Heart right ventricle (tissue), 16 donors: ENCODE data around the gene REN. TPM values are rescaled to one million over a fixed set of nuclear protein-coding genes. Genes with fewer than 3 reads are reported as not detected.

Source experiments
- ATAC-seq, 8 donors: fragments of 200-7000 bp; cut with Tn5 transposase; one replicate each; pipeline ENCODE4 v1.9.1; 2020; ENCODE audit warnings: mild to moderate bottlenecking in 8 of 8, moderate library complexity in 8 of 8, moderate number of reproducible peaks in 1 of 8
- DNase-seq, 2 donors: peaks; one replicate each; pipeline ENCODE4 v3.0.0-alpha.2; 2020
- H3K27ac ChIP-seq, 10 donors: fragments of 200-600 bp; sonication (generic) in 2 of 10; one replicate each; pipeline versions ENCODE4 v1.5.0 to v1.8.0; 2020 to 2022; ENCODE audit warnings: mild to moderate bottlenecking in 3 of 10
- H3K27me3 ChIP-seq, 7 donors: fragments of 200-600 bp; one replicate each; pipeline ENCODE4 v1.8.0; 2021 to 2022; ENCODE audit warnings: mild to moderate bottlenecking in 2 of 7
- H3K36me3 ChIP-seq, 9 donors: fragments of 200-600 bp; sonication (generic) in 1 of 9; one replicate each; pipeline versions ENCODE4 v1.5.0 to v1.8.0; 2020 to 2022; ENCODE audit warnings: mild to moderate bottlenecking in 2 of 9
- H3K4me1 ChIP-seq, 9 donors: fragments of 200-600 bp; sonication (generic) in 1 of 9; one replicate each; pipeline versions ENCODE4 v1.5.0 to v1.8.0; 2020 to 2022; ENCODE audit warnings: mild to moderate bottlenecking in 4 of 9
- H3K4me3 ChIP-seq, 10 donors: fragments of 200-600 bp; sonication (generic) in 2 of 10; one replicate each; pipeline versions ENCODE4 v1.5.0 to v1.8.0; 2020 to 2022; ENCODE audit warnings: mild to moderate bottlenecking in 7 of 10, moderate library complexity in 2 of 10
- H3K9me3 ChIP-seq, 11 donors: fragments of 200-600 bp in 10 of 11; sonication (generic) in 2 of 11; one replicate each; pipeline versions ENCODE4 v1.5.0 to v1.8.0; 2013 to 2022; ENCODE audit warnings: mild to moderate bottlenecking in 2 of 11, control low read depth in 1 of 11, moderate library complexity in 1 of 11
- CTCF ChIP-seq, 9 donors: fragments of 200-600 bp; sonication (generic) in 2 of 9; IDR thresholded peaks; one replicate each; pipeline versions ENCODE4 v1.5.0 to v1.8.0; 2021 to 2022; ENCODE audit warnings: antibody characterized with exemption in 9 of 9, mild to moderate bottlenecking in 5 of 9, moderate library complexity in 1 of 9
- WGBS, 2 donors: extraction: QIAGEN DNeasy Blood & Tissue Kit; methylation state at CpG; one replicate each; pipeline ENCODE4 v1.1.7; 2013; ENCODE audit warnings: inconsistent platforms in 1 of 2; 5-methylcytosine and 5-hydroxymethylcytosine counted together
- intact Hi-C, 10 donors: fragments of 100-400 bp; cut with DNase I; formaldehyde crosslinking; loops; one replicate each; pipeline versions ENCODE4 v1.11.1 to v1.14.2; 2022
- polyA plus RNA-seq, 2 donors: library from polyadenylated mRNA; stranded (reverse); fragments of 200-250 nt; gene quantifications; one replicate each; pipeline ENCODE4 v1.2.3, GENCODE V29; 2013
- total RNA-seq, 10 donors: library from RNA; stranded (reverse); fragmentation: NEBNext Ultra II Directional in 3 of 10; extraction: Animal tissue kit (Norgen Biotek cat#: 25700) in 3 of 10; gene quantifications; one replicate each; pipeline versions ENCODE4 v1.2.1 to v1.2.4, GENCODE V29; 2021 to 2023
- donor health status: Arrhythmogenic right ventricular cardiomyopathy.
- donor health status: ischemic (EF 13 %, LVEDD 7.1; RV severe dilation, severe dysfunction).
- donor health status: healthy with polysubstance abuse.
- donor health status: DM: no; HTN: yes; CAD: no.
- donor health status: DM: no; HTN: no; CAD: no.
- donor health status: ischemic (EF 25% LVEDD 6.9; RV normal size, moderate dysfunction).
- donor health status: ischemic (EF 25% LVEDD 5.7; RV mildly dilated, moderate dysfunction).
- donor health status: healthy.
- donor health status: DM: yes; HTN: yes; CAD: no.
- donor health status: Ischemic cardiomyopathy.
- donor health status: ischemic (EF 35%, LVEDD 5.7; RV mildly dilated, moderate dysfunction).
- donor health status: nonischemic (EF 11% LVEDD 7.7; RV severe dilation, severe dysfunction).
- donor health status: DM: yes; HTN: yes; CAD: no.
- donor health status: PGD.
- donor health status: ischemic (EF 29% LVEDD 5.4; RV normal size, mild dysfunction).
- donor health status: nonischemic (EF 23%, LVEDD 6.1; RV moderate dilation, normal function).

Gene REN
- total and polyA plus RNA-seq, 12 donors: not detected

- no peak for TF ChIP-seq CTCF (IDR thresholded peaks at IDR 0.05)
- H3K27me3 ChIP-seq: peaks cover 0 to 8% (median 0%) of the 10 kb centered on the region in 7 donors
- peaks cover 0 to 6% (median 0%) of the 10 kb centered on the region in 9 donors for H3K36me3 ChIP-seq
- 89 to 93% methylated on average over 6 of the region's 6 CpGs for WGBS, 2 donors
- no peaks in the 10 kb centered on the region for H3K9me3 ChIP-seq
- intact Hi-C loops: no loop called here
- H3K4me3 ChIP-seq: no peak overlapping the region
- H3K27ac ChIP-seq: no peak overlapping the region
- ATAC-seq (no peak), DNase-seq (no peak)
- peaks cover 0 to 13% (median 3%) of the 10 kb centered on the region in 9 donors for H3K4me1 ChIP-seq
Observed at GRCh38 chr1:204146309-204146708, 19.8 kb downstream of the REN start.

GRCh38 chr1:204145033-204145504, 21.1 kb downstream of the REN start:
- Histone ChIP-seq H3K36me3 (peaks cover 0 to 6% (median 0%) of the 10 kb centered on the region in 9 donors), H3K4me1 (peaks cover 0 to under 1% (median 0%) of the 10 kb centered on the region in 9 donors), H3K9me3 (no peaks in the 10 kb centered on the region), H3K27ac (no peak overlapping the region), H3K4me3 (no peak overlapping the region), H3K27me3 (no peaks in the 10 kb centered on the region)
- no peak for TF ChIP-seq CTCF (IDR thresholded peaks at IDR 0.05)
- intact Hi-C loops: no loop called here
- no peak for ATAC-seq
- DNase-seq: no peak
- 79 to 86% methylated on average over 4 of the region's 4 CpGs for WGBS, 2 donors

DNA sequence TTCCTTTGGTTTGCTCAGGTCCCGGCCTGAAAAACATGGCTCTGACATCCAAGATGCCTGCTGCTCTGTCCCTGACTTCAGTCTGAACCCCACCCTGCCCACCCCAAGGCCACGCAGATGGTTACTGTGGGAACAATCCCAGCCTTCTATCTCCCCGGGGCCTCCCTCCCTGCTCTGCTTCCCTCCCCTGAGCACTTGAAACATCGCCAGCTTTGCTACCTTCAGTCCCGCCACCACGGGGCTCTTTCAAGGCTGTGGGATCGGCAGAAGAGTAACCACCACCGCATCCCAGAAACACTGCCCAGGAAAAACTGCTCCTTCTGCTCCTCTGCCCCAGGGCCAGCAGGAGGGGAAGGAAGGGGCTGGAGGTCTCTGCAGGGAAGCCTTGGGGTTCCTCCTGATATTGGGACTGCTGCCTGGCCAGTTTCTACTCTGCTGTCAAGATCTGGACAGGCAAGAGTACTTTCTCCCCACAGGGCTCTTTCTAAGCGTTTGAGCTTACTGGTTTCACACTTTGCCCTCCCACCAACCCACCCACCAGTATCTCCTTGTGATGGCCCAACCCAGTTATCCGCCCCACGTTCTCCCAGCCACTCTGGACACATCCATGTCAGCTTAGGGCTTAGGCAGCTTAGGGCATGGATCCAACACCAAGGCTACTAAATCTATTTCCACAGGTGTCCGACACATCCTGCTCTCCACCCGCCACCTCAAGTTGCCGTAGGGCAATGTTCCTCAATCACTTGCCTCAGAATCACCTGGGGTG, 22.7 kb downstream of the REN start:
- Histone ChIP-seq H3K4me3 (no peak overlapping the region), H3K27me3 (no peaks in the 10 kb centered on the region), H3K27ac (no peak overlapping the region), H3K36me3 (peaks cover 0 to 14% (median 0%) of the 10 kb centered on the region in 9 donors), H3K9me3 (no peaks in the 10 kb centered on the region), H3K4me1 (no peaks in the 10 kb centered on the region)
- no peak for TF ChIP-seq CTCF (IDR thresholded peaks at IDR 0.05)
- no peak for DNase-seq
- no peak for ATAC-seq
- intact Hi-C loops: no loop called here
- 74 to 76% methylated on average over 14 of the region's 14 CpGs for WGBS, 2 donors

DNA sequence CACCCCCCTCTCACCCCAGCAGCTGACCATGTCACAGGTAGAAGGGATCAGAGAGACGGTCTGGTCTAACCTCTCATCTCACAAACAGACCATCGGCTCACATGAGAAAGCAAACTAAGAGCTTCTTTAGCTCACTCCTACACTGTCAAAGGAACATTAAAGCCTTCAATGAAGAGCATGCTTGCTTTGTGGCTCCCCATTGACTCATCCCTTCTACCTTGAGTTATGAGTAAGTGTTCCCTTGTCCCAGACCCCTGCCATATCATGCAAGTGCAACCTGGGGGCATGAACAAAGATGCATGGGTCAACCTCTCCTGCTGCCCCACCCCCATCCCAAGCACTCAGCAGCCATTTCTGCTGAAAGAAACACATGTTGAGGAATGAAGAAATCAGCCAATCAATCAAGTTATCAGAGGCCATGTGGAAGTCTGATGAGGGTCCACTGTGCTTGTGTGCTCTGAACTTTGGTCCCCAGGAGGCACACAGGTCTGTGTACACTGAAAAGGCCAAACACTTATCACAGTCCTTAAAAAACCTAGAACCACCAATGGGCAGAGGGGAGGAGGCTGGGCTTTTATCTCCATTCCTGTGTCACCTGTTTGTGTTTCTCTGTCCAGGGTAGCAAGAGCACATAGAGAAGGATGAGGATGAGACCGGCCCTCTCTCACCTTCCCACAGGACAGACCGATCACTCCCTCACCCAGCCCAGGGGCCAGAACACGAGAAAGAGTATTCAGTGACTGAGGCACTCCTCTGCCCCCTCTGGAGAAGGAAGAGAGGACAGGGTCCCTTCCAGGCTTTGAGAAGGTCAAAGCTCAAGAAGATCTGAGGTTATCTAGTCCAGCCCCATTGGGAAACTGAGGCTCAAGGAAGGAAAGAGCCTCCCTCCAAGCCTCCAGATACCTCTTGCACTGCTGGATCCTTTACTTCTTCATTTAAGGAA, 23.8 kb downstream of the REN start:
- Histone ChIP-seq H3K36me3 (peaks cover 0 to 14% (median 0%) of the 10 kb centered on the region in 9 donors), H3K9me3 (no peaks in the 10 kb centered on the region), H3K4me3 (no peak overlapping the region), H3K27me3 (no peaks in the 10 kb centered on the region), H3K27ac (no peak overlapping the region), H3K4me1 (no peaks in the 10 kb centered on the region)
- WGBS, 2 donors: 87 to 95% methylated on average over 5 of the region's 5 CpGs
- ATAC-seq (no peak), DNase-seq (no peak)
- no peak for TF ChIP-seq CTCF (IDR thresholded peaks at IDR 0.05)
- intact Hi-C loops: no loop called here
